ENCODE data around the gene DLG5. TPM values are rescaled to one million over a fixed set of nuclear protein-coding genes. Genes with fewer than 3 reads are reported as not detected.

Gene DLG5
- total RNA-seq, 1 donor from 2014 or later: 22.2 TPM

GRCh38 chr10:77892761-77893160 is 33.8 kb downstream of the DLG5 start:
- H3K27ac Mint-ChIP-seq: peak overlapping the region; percentile 34
- no peaks in the 10 kb centered on the region for H3K9me3 ChIP-seq (ENCODE audit: low read depth)
- H3K9me3 Mint-ChIP-seq: no peaks in the 10 kb centered on the region
- peaks cover 31% of the 10 kb centered on the region for H3F3A ChIP-seq (ENCODE audit: low read depth)
- no peak overlapping the region for H3K27ac ChIP-seq
- no peak overlapping the region for H3K4me3 ChIP-seq
- H4K20me1 ChIP-seq (ENCODE audit: low read depth): peaks cover 87% of the 10 kb centered on the region
- H3K27me3 Mint-ChIP-seq (ENCODE audit: insufficient read depth, low read depth): peaks cover 7% of the 10 kb centered on the region
- no peaks in the 10 kb centered on the region for H3K36me3 Mint-ChIP-seq
- no peak for TF ChIP-seq EZH2 (IDR thresholded peaks at IDR 0.05)
- TF ChIP-seq CTCF (IDR thresholded peaks at IDR 0.05): no peak
- TF ChIP-seq EZH2phosphoT487 (IDR thresholded peaks at IDR 0.05): no peak
- no peak overlapping the region for H2AFZ ChIP-seq (replicated peaks)
- peaks cover 92% of the 10 kb centered on the region for H3K79me2 ChIP-seq (ENCODE audit: low read depth)
- no peak overlapping the region for H3K4me3 Mint-ChIP-seq
- H3K4me2 ChIP-seq: no peak overlapping the region
- no peaks in the 10 kb centered on the region for H3K27me3 ChIP-seq
- peaks cover 83% of the 10 kb centered on the region for H3K4me1 Mint-ChIP-seq
- no peaks in the 10 kb centered on the region for H3K36me3 ChIP-seq
- no peak overlapping the region for H3K9ac ChIP-seq
- DNase-seq (ENCODE audit: low spot score): no peak
- peaks cover 49% of the 10 kb centered on the region for H3K4me1 ChIP-seq

- H3K4me3 Mint-ChIP-seq: peak overlapping the region; percentile 62
- no peaks in the 10 kb centered on the region for H3K36me3 Mint-ChIP-seq
These were observed 34.4 kb downstream of the DLG5 start for GRCh38 chr10:77892021-77892739.

GRCh38 chr10:77890097-77890496 is 36.5 kb downstream of the DLG5 start:
- H3K9ac ChIP-seq: no peak overlapping the region
- Mint-ChIP-seq H3K4me3 (no peak overlapping the region), H3K4me1 (peaks cover 97% of the 10 kb centered on the region), H3K27ac (peak overlapping the region; percentile 23), H3K36me3 (peaks cover 2% of the 10 kb centered on the region), H3K9me3 (no peaks in the 10 kb centered on the region), H3K27me3 (ENCODE audit: insufficient read depth, low read depth) (peaks cover 7% of the 10 kb centered on the region)
- DNase-seq (ENCODE audit: low spot score): no peak
- H3K36me3 ChIP-seq: no peaks in the 10 kb centered on the region
- H3K79me2 ChIP-seq (ENCODE audit: low read depth): peaks cover 95% of the 10 kb centered on the region
- no peak overlapping the region for H3K27ac ChIP-seq
- peaks cover 31% of the 10 kb centered on the region for H3F3A ChIP-seq (ENCODE audit: low read depth)
- TF ChIP-seq CTCF (IDR thresholded peaks at IDR 0.05) (peak; percentile 32), EZH2phosphoT487 (IDR thresholded peaks at IDR 0.05) (no peak)
- H2AFZ ChIP-seq (replicated peaks): no peak overlapping the region
- no peaks in the 10 kb centered on the region for H3K27me3 ChIP-seq
- H3K4me3 ChIP-seq: no peak overlapping the region
- H4K20me1 ChIP-seq (ENCODE audit: low read depth): peaks cover 98% of the 10 kb centered on the region
- H3K4me1 ChIP-seq: peaks cover 61% of the 10 kb centered on the region
- H3K4me2 ChIP-seq: peak overlapping the region; percentile 56
- no peaks in the 10 kb centered on the region for H3K9me3 ChIP-seq (ENCODE audit: low read depth)

More at GRCh38 chr10:77892021-77892739, 34.4 kb downstream of the DLG5 start:
- H3K9me3 Mint-ChIP-seq: no peaks in the 10 kb centered on the region
- Histone ChIP-seq H3K79me2 (ENCODE audit: low read depth) (peaks cover 92% of the 10 kb centered on the region), H3K27ac (peak overlapping the region; percentile 61), H3K9ac (no peak overlapping the region), H3F3A (ENCODE audit: low read depth) (peaks cover 31% of the 10 kb centered on the region), H3K27me3 (no peaks in the 10 kb centered on the region), H2AFZ (replicated peaks) (no peak overlapping the region), H3K36me3 (no peaks in the 10 kb centered on the region), H3K4me3 (no peak overlapping the region), H3K4me2 (peak overlapping the region; percentile 28), H4K20me1 (ENCODE audit: low read depth) (peaks cover 89% of the 10 kb centered on the region), H3K4me1 (peaks cover 53% of the 10 kb centered on the region), H3K9me3 (ENCODE audit: low read depth) (no peaks in the 10 kb centered on the region)
- peaks cover 7% of the 10 kb centered on the region for H3K27me3 Mint-ChIP-seq (ENCODE audit: insufficient read depth, low read depth)
- peak overlapping the region; percentile 95 for H3K27ac Mint-ChIP-seq
- peaks cover 88% of the 10 kb centered on the region for H3K4me1 Mint-ChIP-seq
- no peak for TF ChIP-seq EZH2phosphoT487 (IDR thresholded peaks at IDR 0.05)
- no peak for TF ChIP-seq EZH2 (IDR thresholded peaks at IDR 0.05)
- TF ChIP-seq CTCF (IDR thresholded peaks at IDR 0.05): no peak
- no peak for DNase-seq (ENCODE audit: low spot score)
